Measurements from ENCODE around the gene LIN28A.
A peak's percentile ranks its signal among the peaks of the same experiment; 100 is the strongest.

LIN28A gene

GRCh38 chr1:26388791-26389445 is 21.7 kb upstream of the LIN28A start:
- DNase-seq, result no peak

DNA sequence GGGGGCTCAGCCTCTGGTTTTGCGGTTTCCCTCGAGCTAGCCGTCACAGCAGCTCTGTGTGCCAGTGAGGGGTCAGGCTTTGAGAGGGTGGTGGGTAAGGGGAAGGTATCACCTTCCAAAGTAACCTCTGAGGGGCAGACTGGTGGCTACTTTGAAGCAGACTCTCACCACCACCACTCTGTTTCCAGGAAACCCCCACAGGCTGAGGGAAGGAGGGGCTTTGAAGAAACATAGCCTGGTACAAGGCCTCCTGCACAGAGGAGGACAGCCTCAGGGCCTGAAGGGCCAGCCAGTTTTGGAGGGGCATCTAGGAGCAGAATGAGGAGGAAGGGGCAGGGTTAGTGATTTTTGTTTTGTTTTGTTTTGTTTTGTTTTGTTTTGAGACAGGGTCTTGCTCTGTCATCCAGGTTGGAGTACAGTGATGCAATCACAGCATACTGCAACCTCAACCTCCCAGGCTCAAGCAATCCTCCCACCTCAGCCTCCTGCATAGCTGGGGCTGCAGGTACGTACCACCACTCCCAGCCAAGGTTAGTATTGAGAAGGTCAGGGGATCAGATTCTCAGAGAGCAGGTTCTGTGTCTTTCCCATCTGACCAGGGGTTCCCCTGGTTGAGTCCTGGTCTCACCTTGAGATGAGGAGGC is 20.9 kb upstream of the LIN28A start:
- no peak for DNase-seq

- no peak for DNase-seq
Measured at GRCh38 chr1:26391450-26391849, 19.2 kb upstream of the LIN28A start.

DNA sequence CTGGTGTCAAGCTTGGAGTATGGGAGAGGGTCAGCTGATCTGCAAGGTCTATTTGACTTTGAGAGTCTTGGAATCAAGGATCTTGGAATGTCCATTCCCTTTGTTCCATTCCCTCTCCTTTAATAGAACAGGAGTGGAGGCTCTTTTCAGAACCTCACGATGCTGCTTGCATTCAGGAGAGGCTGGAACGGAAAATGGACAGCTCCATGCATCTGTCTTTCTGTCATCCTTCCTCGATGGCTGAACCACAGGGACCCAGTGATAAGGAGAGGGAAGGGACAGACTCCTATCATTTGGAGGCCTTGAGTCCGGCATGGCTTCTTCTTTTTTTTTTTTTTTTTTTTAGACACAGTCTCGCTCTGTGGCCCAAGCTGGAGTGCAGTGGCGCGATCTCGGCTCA is 14.9 kb upstream of the LIN28A start:
- DNase-seq, result no peak

GRCh38 chr1:26399034-26399433 is 11.6 kb upstream of the LIN28A start:
- DNase-seq, result no peak

DNA sequence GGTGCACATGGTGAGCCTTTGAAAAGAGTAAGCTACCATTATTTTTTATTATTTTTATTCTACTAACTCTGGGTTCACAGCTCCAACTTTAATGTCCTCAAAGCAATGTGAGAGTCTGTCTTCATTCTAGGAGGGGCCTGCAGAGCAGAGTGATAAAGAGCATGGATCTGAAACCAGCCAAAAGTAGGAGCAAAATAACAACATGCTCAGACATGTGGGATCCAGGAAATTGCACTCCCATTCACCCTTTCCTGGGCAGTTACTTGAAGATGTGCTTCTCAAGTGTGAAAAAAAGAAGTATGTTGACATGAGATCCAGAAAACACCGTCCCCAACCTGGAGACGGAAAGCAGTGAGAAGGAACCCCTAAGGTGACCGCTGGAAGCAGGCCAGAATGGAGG is 8.7 kb upstream of the LIN28A start:
- no peak for DNase-seq

- no peak for DNase-seq
Measured at GRCh38 chr1:26403656-26404055, 7.0 kb upstream of the LIN28A start.

GRCh38 chr1:26404641-26405040 is 6.0 kb upstream of the LIN28A start:
- DNase-seq, result no peak

- DNase-seq, result no peak
Measured at GRCh38 chr1:26405281-26405915, 5.2 kb upstream of the LIN28A start.

GRCh38 chr1:26408604-26409003 is 2.0 kb upstream of the LIN28A start:
- no peak for DNase-seq

DNA sequence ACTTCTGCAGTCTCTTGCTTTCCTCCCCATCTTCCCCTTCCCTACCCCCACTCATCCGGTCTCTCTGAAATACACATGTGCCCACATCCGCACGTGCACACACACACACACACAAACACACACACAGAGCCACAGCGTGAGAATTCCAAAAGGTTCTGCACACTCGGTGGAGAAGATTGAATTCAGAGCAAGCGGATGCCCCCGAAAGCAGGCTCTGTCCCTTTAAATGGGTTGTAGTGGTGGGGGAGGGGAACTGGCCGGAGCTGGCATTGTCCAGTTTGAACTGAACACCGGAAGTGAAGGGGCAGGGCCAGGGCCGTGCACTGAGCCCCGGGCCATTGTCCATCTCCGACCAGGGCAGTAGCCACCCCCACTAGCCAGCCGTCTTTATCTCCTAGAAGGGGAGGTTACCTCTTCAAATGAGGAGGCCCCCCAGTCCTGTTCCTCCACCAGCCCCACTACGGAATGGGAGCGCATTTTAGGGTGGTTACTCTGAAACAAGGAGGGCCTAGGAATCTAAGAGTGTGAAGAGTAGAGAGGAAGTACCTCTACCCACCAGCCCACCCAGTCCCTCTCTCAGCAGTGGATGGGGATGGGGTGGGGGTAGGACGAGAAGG is 1.3 kb upstream of the LIN28A start:
- no peak for DNase-seq

DNA sequence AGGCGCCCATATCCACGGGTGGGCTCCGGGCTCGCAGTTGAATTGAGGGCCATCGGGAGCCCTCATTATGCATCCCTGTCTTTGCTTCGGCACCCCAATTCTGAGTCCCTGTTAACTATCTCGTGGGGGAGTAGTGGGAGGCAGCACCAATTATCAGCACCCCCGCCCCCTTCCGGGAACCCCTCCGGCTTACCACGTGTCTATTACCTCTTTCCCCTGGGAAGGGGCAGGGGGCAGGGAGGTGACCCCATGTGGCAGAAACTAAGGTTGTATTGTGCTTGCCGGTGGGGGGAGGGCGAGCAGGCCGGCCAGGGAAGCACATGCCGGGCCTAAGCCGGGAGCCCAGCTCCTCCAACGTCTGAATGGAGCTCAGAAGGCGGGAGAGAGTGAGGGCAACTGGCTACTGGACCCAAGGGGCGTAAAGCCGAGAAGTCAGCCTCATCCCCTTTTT is 1.0 kb downstream of the LIN28A start:
- no peak for DNase-seq

DNA sequence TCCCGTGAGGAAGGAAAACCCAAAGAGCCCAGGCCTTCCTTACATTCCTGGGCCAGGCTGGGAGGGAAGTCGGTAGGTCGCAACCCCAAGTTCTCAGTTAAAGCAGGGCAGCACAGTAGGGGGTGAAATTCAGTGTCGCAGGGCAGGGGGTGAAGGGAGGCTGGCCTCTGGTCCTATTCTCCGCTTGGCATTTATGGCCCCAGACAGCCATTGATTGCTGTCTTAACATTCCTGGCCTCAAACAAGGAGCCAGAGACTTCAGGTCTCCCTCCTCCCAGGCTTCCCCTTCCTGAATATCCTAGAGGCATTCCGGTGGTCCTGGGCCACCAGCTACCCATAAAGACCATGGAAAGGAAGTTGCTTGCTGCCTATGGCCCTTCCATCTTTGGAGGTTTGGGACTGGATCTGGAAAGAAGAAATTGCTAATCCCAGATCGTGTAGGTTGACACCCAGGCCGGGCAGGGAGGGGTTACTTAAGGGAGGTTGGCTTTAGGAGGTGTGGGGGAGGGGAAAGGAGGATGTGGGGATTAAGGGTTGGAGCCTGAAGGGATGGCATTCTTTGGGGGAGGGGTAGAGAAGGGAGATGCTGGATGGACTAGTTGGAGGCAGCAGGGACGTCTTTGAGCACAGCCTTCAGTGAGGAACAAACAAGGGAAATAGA is 1.7 kb downstream of the LIN28A start:
- DNase-seq, result no peak

GRCh38 chr1:26413031-26413430 is 2.4 kb downstream of the LIN28A start:
- no peak for DNase-seq

DNA sequence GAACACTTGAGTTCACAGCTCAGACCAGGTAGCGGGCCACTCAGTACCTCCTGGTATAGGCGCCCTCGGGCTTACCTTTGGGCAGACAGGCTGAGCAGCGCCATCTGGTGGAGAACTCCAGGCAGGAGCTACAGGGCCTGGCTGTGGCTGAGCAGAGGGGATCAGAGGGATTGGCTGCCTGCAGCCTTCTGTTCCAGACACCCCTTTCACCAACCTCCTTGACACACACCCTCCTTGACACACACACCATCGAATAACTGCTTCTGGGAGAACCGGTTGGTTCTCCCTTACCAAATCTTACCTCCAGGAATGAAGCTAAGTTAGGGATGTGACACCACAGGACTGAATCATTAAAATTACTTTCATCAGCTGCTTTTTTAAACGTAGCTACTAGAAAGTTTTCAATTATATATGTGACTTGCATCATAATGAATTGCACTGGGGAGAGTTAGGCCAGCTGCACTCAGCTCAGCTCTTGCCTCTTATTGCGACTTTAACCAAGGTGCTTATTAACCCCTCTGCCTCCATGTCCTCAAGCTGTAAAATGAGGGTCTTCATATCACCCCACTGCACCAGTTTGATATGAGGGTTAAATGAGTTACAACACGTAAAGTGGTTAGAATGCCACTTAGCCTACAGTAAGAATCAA is 6.6 kb downstream of the LIN28A start:
- peak; percentile 62 to 67 for DNase-seq

DNA sequence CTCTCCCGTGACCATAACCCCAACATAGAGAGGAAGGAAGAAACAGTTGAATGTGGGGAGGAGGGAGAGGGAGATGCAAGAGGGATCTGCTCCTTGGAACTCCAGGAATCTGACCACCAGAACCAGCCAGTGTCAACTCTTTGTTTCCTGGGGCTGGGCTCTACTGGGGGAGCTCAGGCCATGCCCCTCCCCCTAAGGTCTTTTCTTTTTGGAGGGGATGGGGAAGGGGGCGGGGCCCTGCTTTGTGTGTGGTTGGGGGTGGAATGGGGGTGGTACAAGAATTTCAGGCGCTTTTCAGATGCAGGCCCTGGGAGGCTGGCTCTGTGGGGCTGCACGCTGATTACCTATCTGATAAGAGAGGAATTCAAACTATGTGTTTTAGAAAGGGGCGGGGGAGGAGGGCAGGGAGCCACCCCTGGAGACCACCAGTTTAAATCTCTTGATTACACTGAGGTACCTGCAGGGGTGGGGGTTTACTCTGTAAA is 8.3 kb downstream of the LIN28A start:
- DNase-seq, result no peak

GRCh38 chr1:26419494-26419893 is 8.9 kb downstream of the LIN28A start:
- DNase-seq, result no peak

GRCh38 chr1:26429721-26430120 is 19.1 kb downstream of the LIN28A start:
- no peak for DNase-seq

DNA sequence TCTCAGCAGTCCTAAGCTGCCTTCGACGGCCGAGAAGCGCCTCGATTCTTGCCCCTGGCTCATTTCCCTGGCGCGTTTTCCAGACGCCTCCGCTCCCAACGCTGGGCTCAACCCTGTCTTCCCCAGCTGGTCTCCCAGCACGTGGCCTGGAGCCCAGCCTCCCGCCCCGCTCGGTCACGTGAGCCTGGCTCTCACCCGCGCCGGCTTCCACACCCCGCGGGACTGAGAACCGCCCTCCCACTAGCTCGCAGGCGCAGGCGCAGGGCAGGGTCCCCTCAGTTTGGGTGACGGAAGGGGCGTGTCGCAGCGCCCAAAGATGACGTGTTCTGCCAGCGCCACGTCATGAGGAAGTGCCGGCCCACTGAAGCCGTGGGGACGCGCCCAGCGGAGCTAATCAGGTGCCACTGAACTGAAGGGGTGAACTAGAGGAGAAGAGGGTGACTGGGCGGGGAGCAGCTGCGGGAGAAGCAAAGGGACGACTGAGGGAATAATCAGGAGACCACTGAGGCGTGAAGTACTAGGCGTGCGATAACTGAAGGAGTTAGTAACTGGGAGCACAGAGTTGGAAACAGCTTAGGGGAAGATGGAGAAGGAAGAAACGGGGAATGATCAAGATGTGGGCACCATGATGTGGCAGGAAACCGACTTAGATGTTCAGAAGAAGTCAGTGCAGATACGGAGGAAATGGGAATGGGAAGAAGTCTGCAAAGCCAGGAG is 21.5 kb downstream of the LIN28A start, which contains the start of gene DHDDS:
Gene DHDDS (plus strand): TSS at position 343 of the 717 bp plus-strand sequence. CDS start 625 bp downstream, outside the sequence.
- DNase-seq, result peak; percentile 96 to 97

GRCh38 chr1:26432793-26433192 is 22.2 kb downstream of the LIN28A start:
- DNase-seq, result no peak

DNA sequence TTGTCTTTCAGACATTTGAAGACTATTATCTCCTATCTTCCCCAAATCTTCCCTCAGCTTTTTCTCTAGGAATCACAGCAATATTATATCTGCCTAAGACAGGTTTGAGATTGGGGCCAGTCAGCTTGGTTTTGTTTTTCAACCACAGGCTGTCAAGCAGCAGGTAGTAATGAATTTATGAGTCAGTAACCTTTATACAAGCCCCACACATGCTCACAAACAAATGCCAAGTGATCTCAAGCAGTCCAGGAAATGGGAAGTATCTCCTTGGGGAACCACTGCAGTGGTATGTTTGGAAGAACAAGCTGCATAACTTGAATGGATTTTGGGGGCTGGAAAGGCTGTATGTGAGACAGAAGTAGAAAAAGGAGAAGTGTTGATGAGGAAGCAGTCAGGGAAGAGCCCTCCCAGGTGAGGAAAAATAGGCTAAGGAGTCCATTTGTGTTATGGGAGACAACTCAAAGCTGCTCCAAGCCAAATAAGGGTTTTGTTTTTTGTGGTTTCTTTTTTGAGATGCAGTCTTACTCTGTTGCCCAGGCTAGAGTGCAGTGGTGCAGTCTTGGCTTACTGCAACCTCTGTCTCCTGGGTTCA is 23.6 kb downstream of the LIN28A start:
- no peak for DNase-seq

Data from NCI-H1930 (cell line).